GM19193 (cell line): ENCODE results near the gene RPS27.

Experiments used
- POLR2A ChIP-seq: IDR thresholded peaks from 4 replicates; pipeline ENCODE4 v1.6.1; 2011; ENCODE audit not compliant: insufficient read depth, insufficient read length; ENCODE audit errors: extremely low read depth

The RPS27 gene

DNA sequence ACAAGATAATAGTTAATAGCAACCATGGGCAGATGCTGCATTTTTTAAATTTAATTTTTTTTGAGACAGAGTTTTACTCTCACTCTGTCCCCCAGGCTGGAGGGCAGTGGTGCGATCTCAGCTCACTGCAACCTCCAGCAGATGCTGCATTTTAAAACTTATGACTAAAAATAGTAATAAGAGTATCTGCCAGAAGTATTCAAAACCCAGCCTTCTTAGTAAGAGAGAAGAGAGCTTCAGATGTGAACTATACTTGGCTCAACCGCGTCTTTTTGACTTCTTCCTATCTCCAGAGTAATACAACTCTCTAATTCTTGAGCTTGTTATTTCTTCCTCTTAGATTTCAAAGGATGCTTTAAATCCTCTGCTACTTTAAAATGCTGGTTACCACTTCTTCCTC is 4.6 kb downstream of the RPS27 start:
- TF ChIP-seq POLR2A: no peak

DNA sequence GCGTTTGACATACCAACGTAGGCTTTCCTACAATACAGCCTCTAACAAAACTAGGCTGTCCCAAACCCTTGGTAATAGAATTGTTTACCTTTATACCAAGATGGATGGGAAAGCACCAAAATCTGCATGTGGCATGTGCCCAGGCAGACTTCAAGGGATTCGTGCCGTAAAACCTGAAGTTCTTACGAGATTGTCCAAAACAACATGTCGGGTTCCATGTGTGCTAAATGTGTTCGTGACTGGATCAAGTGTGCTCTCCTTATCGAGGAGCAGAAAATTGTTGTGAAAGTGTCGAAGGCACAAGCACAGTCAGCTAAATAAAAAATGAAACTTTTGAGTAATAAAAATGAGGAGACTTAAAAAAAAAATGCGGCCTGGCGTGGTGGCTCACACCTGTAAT is 5.1 kb downstream of the RPS27 start:
- no peak for TF ChIP-seq POLR2A

DNA sequence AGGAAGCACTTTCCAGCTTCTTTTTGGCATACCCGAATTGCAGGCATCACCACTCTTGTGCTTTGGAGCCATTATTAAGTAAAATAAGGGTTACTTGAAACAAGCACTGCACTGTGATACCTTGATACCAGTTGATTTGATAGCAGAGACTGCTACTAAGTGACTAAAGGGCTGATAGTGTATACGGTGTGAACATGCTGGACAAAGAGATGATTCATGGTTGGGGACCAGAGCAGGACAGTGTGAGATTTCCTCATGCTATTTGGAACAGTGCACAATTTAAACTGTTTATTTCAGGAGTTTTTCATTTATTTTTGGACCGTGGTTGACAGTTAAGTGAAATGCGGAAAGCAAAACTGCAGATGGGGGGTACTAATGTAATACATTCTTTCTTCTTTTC is 9.9 kb downstream of the RPS27 start:
- TF ChIP-seq POLR2A: no peak

DNA sequence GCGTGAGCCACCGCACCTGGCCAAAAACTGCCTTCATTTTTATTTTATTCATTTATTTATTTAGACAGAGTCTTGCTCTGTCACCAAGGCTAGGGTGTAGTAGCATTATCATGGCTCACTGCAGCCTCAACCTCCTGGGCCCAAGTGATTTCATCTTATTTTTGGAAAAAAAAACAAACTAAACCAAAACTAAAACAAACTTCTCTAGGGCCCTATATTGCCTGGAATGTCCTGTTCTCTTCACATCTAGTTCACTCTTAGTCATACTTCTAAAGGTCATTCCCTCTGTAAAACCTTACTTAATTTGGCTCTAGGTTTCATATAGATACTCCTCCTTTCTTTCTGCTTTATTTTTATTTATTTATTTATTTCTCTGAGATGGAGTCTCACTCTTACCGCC is 15.6 kb downstream of the RPS27 start:
- no peak for TF ChIP-seq POLR2A

DNA sequence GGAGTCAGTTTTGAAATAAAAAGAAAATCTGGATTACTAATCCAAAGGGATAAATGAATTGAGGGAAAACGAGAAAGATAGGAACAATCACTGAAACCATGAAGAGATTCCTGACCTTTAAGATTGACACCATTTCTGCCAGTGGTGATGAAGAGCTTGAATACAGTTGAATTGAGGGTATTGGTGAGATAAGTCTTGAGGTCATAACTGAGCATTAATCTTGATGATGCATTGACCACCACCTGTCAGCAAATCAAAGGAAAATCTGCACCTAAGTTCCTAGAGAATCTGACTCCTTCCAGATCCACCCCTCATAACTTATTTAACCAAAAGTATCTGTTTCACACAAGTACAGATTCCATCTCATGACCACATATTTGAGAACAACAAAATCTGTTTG is 21.6 kb downstream of the RPS27 start:
- no peak for TF ChIP-seq POLR2A

DNA sequence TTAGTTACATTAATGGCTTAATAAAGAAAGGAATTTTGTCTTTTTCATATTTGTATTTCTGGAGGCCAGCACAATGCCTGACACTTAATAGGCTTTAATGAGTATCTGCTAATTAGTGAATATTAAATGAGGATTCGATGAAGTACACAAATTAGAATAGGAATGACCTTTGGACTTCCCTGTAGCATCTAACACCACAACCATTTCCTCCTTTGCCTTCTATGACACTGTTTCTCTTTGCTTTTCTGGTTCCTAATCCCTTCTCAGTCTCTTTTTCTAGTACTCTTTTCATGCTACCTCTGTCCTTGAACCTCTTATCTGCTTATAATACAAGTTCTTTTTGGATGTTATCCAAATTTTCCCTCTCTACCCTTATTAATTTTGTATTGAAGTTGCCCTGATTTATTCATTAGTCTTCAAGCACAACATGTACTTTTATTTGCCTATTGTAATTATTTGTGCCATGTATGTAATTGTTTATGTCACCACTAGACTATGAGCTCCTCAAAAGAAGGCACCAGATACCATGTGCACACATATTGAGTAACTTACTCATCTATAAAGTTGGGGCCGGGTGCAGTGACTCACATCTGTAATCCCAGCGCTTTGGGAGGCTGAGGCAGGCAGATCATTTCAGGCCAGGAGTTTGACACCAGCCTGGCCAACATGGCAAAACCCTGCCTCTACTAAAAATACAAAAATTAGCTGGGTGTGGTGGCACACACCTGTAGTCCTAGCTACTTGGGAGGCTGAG is 23.8 kb downstream of the RPS27 start:
- TF ChIP-seq POLR2A: no peak

DNA sequence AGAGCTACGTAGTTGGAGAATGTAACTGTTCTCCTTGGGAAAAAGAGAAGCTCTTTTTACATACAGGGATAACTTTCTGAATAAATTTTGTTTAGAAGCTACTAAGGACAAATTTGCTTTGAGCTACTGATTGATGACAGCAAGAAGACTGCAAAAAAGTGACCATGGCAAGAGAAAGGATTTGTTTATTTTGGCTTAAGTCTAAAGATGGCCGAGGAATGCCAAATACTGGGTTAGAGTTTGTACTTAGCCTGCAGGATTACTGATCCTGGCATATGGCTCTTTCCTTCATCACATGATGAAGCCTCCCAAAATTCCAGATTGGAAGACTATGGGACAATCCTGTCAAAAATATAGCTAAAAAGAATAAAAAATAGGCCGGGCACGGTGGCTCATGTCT is 28.7 kb downstream of the RPS27 start:
- no peak for TF ChIP-seq POLR2A

DNA sequence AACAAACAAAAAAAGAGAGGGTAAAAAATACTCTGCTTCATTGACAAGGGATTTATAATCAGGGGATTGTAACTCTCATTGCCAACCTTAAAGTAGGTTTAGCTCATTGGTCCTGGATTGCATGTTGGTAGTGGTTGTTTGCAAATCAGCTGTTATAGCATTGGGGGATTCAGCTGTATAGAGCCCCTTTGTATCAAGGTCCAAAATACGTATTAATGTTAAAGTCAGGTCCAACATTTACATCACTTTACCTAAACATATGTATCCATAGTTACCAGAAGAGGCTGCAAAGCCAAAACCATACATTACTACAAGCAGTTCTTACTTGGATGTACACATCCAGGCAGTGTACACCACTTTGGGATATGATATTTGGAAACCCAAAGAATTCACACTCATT is 29.4 kb downstream of the RPS27 start:
- TF ChIP-seq POLR2A: no peak
